ENCODE results near the gene ZBTB7C. TPM values are rescaled to one million over a fixed set of nuclear protein-coding genes. Genes with fewer than 3 reads are reported as not detected.

ZBTB7C gene
- total RNA-seq, 1 experiment from 2014 or later: 0.33 TPM

DNA sequence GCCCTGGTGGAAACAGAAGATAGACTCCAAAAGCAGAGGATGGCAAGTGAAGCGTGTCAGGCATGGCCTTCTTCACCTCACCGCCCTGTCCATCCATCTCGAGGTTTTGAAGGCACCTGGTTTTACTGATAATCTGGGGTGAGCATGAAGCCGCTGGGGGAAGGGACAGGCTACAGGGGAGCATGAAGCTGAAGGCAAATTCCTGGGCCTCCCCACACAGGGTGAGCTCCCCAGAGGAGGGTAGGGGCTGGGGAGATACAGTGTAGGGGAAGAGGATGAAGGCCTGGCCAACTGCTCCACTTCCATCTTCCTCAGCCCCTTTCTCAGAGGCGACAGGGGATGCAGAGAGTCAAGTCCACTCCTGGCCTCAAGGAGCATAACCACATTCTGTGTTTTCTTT lies 250.5 kb downstream of the ZBTB7C start:
- Histone ChIP-seq H4K5ac (ENCODE audit: insufficient read length, low read depth, low read length) (no peak overlapping the region), H2BK120ac (ENCODE audit: low read depth, low read length, poor library complexity, severe bottlenecking) (no peak overlapping the region), H3K9me3 (ENCODE audit: control insufficient read depth, low read depth, low read length) (no peaks in the 10 kb centered on the region), H3K18ac (ENCODE audit: insufficient read length, low read depth, low read length) (no peak overlapping the region), H3K23ac (ENCODE audit: insufficient read length, low read depth, low read length) (no peak overlapping the region), H3K79me2 (ENCODE audit: insufficient read depth, low read length) (no peaks in the 10 kb centered on the region), H2BK20ac (ENCODE audit: low read depth, low read length, poor library complexity, severe bottlenecking) (no peak overlapping the region), H3K27ac (ENCODE audit: insufficient read length, low read depth, low read length) (no peak overlapping the region), H3K23me2 (ENCODE audit: insufficient read length, low read depth, low read length, poor library complexity, severe bottlenecking) (peaks cover 9% of the 10 kb centered on the region), H3K4me1 (ENCODE audit: insufficient read depth, low read length) (peaks cover 7% of the 10 kb centered on the region; the same call in 1 of the 2 replicates), H4K20me1 (ENCODE audit: control insufficient read depth, insufficient read depth, insufficient read length) (no peaks in the 10 kb centered on the region), H3K9ac (ENCODE audit: extremely low read depth, insufficient read length, low read length) (no peak overlapping the region), H3T11ph (ENCODE audit: low read length) (no peak overlapping the region), H4K91ac (ENCODE audit: insufficient read length, low read depth, low read length) (no peak overlapping the region), H3K4ac (ENCODE audit: low read depth, low read length) (no peak overlapping the region), H2BK12ac (ENCODE audit: insufficient read length, low read depth, low read length) (no peak overlapping the region), H2AK5ac (ENCODE audit: insufficient read length, low read length) (no peak overlapping the region), H3K56ac (ENCODE audit: insufficient read length, low read depth, low read length) (no peak overlapping the region), H3K79me1 (ENCODE audit: insufficient read depth, low read depth, low read length, poor library complexity, severe bottlenecking) (no peaks in the 10 kb centered on the region), H4K8ac (replicated peaks; ENCODE audit: insufficient read length, low read depth, low read length) (no peak overlapping the region), H3K27me3 (ENCODE audit: insufficient read depth, low read length) (peaks cover 18% of the 10 kb centered on the region; the same call in 1 of the 2 replicates), H2BK5ac (ENCODE audit: insufficient read length, low read length) (no peak overlapping the region), H3K14ac (ENCODE audit: insufficient read depth, low read length) (no peak overlapping the region), H2AFZ (ENCODE audit: low read length) (no peak overlapping the region), H2BK15ac (ENCODE audit: low read depth, low read length) (no peak overlapping the region), H3K4me2 (ENCODE audit: insufficient read depth, insufficient read length, low read length) (no peak overlapping the region)
- Mint-ChIP-seq H3K9me3 (no peaks in the 10 kb centered on the region), H3K36me3 (ENCODE audit: insufficient read depth in 1 of 3, low read depth in 3 of 3) (no peaks in the 10 kb centered on the region), H3K27me3 (ENCODE audit: low read depth) (peaks cover 76% of the 10 kb centered on the region), H3K27ac (no peak overlapping the region; a peak in 1 of 7 replicates), H3K4me1 (peaks cover 10 to 11% of the 10 kb centered on the region in 2 experiments), H3K4me3 (0 out of 5 replicates have a peak overlapping the region, but pooled peaks of 1 of the 2 experiments have one; percentile 40)
- no peak for DNase-seq
- no CpG with 5 or more reads among the region's 5 CpGs for WGBS (ENCODE audit: extremely low coverage, insufficient read length, low lambda C conversion rate)
- TF ChIP-seq, protein P1, sequence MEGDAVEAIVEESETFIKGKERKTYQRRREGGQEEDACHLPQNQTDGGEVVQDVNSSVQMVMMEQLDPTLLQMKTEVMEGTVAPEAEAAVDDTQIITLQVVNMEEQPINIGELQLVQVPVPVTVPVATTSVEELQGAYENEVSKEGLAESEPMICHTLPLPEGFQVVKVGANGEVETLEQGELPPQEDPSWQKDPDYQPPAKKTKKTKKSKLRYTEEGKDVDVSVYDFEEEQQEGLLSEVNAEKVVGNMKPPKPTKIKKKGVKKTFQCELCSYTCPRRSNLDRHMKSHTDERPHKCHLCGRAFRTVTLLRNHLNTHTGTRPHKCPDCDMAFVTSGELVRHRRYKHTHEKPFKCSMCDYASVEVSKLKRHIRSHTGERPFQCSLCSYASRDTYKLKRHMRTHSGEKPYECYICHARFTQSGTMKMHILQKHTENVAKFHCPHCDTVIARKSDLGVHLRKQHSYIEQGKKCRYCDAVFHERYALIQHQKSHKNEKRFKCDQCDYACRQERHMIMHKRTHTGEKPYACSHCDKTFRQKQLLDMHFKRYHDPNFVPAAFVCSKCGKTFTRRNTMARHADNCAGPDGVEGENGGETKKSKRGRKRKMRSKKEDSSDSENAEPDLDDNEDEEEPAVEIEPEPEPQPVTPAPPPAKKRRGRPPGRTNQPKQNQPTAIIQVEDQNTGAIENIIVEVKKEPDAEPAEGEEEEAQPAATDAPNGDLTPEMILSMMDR (conservative IDR thresholded peaks at IDR 0.05): no peak

Measured in H9 (cell line).